ENCODE data around the gene MICU1.
"Not testable (repeated sequence)": the region's sequence is repeated elsewhere in the genome, so short reads cannot be mapped to it uniquely, and the experiment has no call there.

MICU1 gene

DNA sequence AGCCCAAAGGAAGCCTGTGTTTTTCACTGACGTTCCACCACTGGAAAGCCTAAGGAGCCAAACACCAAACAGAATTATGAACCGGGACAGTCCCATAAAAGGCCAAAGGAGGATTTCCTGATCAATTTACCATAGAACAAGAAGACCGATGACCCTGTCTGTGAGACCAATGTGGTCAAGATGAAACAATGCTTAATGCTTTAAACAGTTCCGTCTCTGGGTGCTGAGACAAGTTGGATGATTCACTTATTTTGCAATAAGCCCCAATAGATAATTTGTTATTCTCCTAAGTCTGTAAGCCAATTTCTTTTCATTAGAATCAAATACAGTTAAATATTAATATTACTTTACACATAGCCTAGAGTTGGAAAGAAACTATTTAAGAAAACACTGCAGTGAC lies 134.9 kb downstream of the MICU1 start:
- no peak for DNase-seq

DNA sequence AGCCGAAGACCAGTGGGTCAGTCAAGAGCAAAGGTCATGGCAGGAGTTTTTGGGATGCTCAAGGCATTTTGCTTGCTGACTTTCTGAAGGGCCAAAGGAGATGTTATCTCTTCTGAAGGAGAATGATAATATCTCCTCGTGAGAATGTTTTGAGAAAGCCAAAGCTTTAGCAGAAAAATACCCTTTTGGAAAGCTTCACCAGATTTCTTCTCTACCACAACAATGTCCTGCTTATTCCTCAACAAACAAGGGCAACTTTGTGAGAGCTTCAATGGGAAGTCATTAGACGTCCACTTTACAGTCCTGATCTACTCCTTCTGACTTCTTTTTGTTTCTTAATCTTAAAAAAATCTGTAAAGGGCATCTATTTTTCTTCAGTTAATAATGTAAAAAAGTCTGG lies 138.4 kb downstream of the MICU1 start:
- no peak for DNase-seq

GRCh38 chr10:72487116-72487515 lies 138.8 kb downstream of the MICU1 start:
- DNase-seq, result no peak

DNA sequence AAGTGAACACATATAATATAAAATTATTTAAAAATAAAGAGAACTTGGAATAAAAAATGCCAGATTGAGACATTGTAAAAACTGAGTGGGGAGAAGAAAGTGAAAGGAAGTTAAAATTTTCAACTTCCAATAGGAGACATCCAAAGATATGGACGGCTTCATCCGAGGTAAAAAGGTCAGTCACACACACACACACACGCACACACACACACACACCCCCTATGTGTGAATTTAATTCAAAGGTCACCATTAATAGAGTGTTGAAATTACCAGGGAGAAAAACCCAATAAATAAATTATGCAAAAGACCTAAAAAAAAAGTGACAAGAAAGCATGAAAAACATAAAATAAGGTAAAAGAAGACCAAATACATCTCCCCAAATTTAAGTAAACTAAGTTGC lies 140.2 kb downstream of the MICU1 start:
- DNase-seq, result no peak

GRCh38 chr10:72484521-72484920 lies 141.4 kb downstream of the MICU1 start:
- DNase-seq, result no peak

DNA sequence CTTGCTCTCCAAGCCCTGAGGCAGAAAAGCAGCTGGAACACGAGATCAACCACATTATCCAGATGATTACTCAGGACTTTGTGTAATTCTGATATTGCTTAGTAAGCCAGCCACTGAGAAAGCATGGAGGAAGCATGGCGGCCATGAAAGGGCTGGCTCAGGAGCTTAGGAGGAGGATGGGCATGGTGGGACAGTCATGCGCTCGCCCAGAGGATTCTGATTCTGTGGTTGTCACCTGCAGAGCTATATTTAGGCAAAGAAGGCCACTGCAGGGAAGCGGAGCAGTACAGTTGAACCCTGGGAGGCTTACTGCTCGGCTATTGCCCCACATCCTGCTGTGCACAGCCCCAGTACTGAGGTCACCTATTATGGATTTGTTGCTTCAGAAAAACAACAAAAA lies 142.4 kb downstream of the MICU1 start:
- no peak for DNase-seq

DNA sequence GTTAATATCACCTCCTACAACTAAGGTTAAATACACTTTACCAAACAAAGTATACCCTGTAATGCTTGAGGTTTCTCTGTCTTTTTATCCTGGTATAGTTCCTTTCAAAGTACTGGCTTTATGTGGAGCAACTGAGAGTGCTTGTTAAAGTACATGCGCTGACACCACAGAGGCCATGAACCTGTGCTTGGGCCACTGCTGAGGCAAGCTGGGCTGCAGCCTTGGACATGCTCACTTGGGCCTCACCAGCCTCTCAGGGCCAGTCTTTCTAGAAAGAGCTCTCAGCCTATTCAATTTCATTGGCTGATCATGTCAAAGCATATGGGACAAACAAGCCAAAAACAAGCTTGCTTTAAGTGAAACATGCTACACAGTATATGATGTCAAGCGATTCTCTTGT lies 145.0 kb downstream of the MICU1 start:
- no peak for DNase-seq

- no peak for DNase-seq
Observed at GRCh38 chr10:72477463-72477862, 148.4 kb downstream of the MICU1 start.

- no peak for DNase-seq
Observed at GRCh38 chr10:72472306-72472705, 153.6 kb downstream of the MICU1 start.

GRCh38 chr10:72470666-72471065 lies 155.2 kb downstream of the MICU1 start:
- no peak for DNase-seq

DNA sequence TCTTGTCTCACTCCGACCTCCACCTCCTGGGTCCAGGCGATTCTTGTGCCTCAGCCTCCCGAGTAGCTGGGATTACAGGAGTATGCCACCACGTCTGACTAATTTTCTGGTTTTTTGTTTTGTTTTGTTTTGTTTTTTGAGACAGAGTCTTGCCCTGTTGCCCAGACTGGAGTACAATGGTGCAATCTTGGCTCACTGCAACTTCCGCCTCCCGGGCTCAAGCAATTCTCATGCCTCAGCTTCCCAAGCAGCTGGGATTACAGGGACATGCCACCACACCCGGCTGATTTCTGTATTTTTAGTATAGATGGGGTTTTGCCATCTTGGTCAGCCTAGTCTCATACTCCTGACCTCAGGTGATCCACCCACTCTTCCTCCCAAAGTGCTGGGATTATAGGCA lies 158.8 kb downstream of the MICU1 start:
- not testable (repeated sequence) for DNase-seq

DNA sequence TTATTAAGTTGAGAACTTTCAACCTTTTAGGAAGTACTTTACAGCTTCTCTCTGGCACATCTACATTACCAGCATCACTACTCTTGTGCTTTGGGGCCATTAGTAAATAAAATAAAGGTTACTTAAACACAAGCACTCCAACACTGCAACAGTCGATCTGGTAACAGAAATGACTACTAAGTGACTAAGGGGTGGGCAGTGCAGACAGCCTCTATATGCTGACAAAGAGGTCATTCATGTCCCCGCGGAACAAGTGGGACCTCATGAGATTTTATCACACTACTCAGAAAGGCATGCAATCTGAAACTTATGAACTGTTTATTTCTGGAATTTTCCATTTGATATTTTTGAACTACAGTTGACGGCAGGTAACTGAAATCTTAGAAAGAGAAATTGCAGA lies 159.9 kb downstream of the MICU1 start:
- no peak for DNase-seq

- no peak for DNase-seq
Observed at GRCh38 chr10:72464438-72464837, 161.4 kb downstream of the MICU1 start.

DNA sequence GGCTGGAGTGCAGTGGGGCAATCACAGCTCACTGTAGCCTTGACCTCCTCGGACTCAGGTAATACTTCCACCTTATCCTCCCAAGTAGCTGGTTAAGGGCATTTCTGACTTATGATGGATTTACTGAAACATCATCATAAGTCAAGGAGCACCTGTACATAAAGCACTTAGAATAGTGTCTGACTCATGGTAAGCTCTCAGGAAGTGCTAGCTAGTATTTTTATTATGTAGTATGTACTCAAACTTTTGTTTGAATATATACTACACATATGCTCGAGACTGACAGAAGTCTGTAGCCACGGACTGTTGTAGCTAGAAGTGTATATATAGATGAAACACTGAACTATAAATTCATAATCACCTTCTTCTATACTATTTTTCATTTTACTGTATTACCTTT lies 163.6 kb downstream of the MICU1 start:
- no peak for DNase-seq

- DNase-seq, result no peak
Observed at GRCh38 chr10:72461085-72461484, 164.8 kb downstream of the MICU1 start.

- DNase-seq, result no peak
Observed at GRCh38 chr10:72460284-72460876, 165.5 kb downstream of the MICU1 start.

DNA sequence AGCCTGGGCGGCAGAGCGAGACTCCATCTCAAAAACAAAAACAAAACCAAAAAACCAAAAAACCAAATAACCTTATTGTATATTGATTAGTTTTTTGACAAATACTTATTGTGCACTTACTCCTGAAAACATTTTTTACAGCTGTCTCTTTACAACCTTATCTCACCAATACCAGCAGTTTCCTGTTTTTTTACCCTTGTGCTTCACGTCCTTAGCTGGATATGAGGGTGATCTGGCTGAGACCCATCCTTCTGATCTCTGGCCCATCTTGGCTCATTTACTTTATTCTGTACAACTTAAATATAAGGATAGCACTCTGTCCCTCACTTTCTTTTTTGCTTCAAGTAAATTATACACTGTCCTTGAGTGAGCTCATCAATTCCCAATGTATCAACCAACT lies 166.6 kb downstream of the MICU1 start:
- DNase-seq, result no peak

- no peak for DNase-seq
Observed at GRCh38 chr10:72455889-72456595, 169.8 kb downstream of the MICU1 start.

GRCh38 chr10:72449941-72450441 lies 175.9 kb downstream of the MICU1 start:
- DNase-seq, result no peak

DNA sequence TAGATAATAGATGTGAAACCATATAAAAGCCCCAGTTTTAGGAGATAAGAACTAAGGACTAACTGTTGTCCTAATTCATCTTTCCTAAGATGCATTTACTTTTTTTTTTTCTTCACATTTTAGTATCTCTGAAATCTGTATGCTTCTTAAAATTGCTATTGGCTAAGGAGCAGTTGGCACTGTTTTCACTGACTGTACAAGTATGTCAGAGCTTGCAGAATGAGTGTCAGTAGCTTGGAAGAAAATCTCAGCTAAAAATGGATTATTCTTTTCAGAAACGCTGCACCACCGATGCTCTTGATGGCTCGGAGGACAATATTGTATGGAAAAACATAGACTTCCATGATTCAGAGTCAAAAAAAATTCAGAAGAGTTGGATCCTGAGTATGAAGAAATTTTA lies 180.0 kb downstream of the MICU1 start:
- no peak for DNase-seq

DNA sequence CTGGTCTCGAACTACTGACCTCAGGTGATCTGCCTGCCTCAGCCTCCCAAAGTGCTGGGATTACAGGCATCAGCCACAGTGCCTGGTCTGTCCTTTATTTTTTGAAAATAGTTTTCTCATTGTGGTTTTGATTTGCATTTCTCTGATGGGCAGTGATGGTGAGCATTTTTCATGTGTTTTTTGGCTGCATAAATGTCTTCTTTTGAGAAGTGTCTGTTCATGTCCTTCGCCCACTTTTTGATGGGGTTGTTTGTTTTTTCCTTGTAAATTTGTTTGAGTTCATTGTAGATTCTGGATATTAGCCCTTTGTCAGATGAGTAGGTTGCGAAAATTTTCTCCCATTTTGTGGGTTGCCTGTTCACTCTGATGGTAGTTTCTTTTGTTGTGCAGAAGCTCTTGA lies 182.9 kb downstream of the MICU1 start:
- DNase-seq, result not testable (repeated sequence)

DNA sequence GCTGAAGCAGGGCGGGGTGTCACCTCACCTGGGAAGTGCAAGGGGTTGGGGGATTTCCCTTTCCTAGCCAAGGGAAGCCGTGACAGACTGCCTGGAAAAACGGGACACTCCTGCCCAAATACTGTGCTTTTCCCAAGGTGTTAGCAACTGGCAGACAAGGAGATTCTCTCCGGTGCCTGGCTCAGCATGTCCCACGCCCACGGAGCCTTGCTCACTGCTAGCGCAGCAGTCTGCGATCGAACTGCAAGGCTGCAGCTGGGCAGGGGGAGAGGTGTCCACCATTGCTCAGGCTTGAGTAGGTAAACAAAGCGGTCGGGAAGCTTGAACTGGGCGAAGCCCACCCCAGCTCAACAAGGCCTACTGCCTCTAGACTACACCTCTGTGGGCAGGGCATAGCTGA lies 190.3 kb downstream of the MICU1 start:
- DNase-seq, result no peak

GRCh38 chr10:72430936-72431335 lies 194.9 kb downstream of the MICU1 start:
- DNase-seq, result not testable (repeated sequence)

- no peak for DNase-seq
Observed at GRCh38 chr10:72429931-72430330, 195.9 kb downstream of the MICU1 start.

DNA sequence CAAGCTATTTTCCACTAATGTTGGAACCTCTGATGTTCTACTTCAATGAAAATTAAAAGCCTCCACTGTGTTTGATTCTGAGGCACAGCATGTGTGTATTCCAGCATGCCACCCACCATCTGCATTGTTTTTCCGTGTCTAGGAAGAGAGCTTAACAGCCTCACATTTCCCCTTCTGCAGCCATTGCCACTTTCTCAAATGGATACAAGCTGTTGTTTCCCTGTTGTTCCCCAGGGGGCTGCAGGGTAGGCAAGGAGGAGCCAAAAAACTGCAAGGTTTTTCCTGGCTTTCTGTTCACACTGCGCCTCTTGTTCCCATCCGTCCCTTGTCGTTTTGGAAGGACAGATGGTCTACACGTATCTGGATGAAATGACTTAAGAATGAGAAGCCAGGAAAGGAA lies 198.9 kb downstream of the MICU1 start:
- peak; percentile 34 for DNase-seq
